GM21529 (cell line): ENCODE data around the gene FAM193B.
"Not testable (repeated sequence)": the region's sequence is repeated elsewhere in the genome, so short reads cannot be mapped to it uniquely, and the experiment has no call there.

Experiments used
- ATAC-seq: cut with Tn5 transposase; IDR thresholded peaks from one replicate; pipeline ENCODE4 v1.9.1; 2021; ENCODE audit not compliant: unreplicated experiment

The FAM193B gene

DNA sequence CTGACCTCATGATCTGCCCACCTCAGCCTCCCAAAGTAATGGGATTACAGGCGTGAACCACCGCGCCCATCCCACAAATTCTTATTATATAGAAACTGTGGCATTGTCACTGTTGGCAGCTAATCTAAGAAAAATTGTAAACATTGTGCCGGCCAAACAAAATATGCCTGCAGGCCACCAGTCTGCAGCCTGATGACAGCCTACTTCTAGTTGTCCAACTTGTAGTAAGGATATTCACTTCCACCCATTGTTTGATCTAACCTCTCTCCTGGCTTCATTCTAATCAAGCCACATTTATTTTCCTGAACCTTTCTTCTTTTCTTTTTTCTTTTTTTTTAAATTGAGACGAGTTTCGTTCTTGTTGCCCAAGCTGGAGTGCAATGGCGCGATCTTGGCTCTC, 24.0 kb upstream of the FAM193B start:
- no peak for ATAC-seq

DNA sequence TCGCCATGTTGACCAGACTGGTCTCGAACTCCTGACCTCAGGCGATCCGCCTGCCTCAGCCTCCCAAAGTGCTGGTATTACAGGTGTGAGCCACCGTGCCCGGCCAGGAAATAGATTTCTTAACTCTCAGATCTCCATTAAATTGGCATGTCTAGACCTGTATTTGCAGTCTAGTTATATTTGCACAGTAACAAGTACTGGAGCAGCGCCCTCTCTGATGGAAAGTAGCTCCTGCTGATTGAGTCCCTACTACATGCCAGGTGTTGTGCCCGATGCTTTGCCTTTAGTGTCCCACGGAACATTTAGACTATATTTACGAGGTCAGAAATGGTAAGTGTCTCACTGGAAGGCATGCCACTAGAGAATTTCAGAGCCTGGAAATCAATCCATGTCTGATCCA, 21.8 kb upstream of the FAM193B start:
- ATAC-seq: no peak

DNA sequence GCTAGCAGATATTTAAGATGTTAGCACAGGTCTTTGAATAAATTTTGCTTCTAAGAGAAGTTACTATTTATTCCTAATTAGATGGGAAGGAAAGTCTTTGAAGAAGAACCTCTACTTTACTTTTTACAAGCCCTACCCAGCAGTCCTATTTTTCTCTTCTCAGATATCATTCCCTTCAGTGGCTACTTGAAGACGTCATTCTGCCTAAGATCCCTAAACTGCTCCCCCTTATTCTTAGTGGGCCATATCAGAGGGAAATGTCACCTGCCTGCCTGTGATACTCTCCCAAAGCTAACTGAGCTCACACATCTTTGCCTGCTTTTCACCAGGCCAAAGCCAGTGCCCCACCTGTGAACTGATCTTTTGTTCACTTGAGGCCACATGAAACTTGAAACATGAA, 21.1 kb upstream of the FAM193B start:
- no peak for ATAC-seq

GRCh38 chr5:177569894-177570293, 15.5 kb upstream of the FAM193B start:
- no peak for ATAC-seq

- no peak for ATAC-seq
These were observed 14.0 kb upstream of the FAM193B start for GRCh38 chr5:177568326-177568725.

DNA sequence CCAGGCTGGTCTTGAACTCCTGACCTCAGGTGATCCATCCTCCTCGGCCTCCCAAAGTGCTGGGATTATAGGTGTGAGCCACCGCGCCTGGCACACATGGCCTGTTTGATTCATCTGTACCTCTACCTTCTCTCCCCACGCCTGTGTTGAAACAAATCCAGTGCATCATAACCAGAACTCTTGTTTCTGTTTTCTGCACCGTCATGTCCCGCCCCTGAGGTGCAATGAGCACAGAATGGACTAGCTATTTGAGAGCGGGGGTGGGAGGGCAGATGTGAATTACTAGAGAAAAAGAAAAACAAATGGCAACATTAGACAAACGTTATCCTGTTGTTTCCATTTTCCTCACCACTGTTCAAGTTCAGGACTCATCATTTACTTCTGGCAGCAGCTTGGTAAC, 10.7 kb upstream of the FAM193B start:
- ATAC-seq: no peak

GRCh38 chr5:177559446-177559941, 5.1 kb upstream of the FAM193B start:
- ATAC-seq: not testable (repeated sequence)

DNA sequence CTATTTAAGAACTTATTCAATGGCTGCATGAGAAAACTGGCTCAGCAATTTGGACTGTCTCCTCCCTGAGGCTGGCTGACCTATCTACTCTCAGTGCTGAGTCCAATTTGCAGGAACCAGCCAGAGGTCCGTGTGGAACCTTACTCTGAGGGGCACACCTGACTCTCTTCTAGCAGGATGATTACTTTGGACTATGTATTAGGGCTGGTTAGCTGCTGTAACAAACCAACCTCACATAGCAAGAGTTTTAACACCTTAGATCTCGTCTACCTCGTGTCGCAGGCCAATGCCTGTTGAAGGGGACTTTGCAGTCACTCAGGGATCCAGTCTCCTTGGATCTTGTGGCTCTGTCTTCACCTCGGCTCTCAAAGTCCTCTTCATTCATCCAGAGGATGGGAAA, 3.4 kb upstream of the FAM193B start:
- ATAC-seq: no peak

DNA sequence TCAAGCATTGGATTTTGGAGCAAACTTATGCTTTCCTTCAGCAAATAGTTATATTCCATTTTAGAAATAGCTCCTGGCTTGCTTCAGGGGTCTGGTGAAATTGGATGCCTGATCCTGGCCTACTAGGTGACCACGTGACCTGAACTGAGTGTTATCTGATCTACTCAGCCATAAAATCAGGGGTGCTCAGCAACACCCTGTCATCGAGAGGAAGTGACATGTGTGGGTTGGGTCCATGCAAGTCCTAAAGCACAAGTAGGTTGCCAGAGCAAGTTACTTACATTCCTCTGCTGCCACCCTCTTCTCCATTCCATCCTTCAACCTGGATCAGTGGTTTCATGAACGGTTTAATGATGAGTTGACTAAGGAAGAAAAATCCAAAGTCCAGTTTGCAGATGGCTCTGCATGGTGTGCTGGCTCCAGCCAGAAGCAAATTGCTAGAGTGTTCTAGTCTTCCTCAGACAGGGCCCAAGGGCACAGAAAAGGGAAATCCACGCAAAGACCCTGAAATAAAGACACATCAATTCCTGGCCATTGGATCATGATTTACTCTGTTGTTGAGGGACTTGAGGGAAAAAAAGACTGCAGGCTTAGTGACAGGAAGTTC, 2.8 kb upstream of the FAM193B start:
- ATAC-seq: no peak

GRCh38 chr5:177555665-177556064, 1.3 kb upstream of the FAM193B start:
- ATAC-seq: no peak

GRCh38 chr5:177555228-177555627, 865 bp upstream of the FAM193B start:
- no peak for ATAC-seq

DNA sequence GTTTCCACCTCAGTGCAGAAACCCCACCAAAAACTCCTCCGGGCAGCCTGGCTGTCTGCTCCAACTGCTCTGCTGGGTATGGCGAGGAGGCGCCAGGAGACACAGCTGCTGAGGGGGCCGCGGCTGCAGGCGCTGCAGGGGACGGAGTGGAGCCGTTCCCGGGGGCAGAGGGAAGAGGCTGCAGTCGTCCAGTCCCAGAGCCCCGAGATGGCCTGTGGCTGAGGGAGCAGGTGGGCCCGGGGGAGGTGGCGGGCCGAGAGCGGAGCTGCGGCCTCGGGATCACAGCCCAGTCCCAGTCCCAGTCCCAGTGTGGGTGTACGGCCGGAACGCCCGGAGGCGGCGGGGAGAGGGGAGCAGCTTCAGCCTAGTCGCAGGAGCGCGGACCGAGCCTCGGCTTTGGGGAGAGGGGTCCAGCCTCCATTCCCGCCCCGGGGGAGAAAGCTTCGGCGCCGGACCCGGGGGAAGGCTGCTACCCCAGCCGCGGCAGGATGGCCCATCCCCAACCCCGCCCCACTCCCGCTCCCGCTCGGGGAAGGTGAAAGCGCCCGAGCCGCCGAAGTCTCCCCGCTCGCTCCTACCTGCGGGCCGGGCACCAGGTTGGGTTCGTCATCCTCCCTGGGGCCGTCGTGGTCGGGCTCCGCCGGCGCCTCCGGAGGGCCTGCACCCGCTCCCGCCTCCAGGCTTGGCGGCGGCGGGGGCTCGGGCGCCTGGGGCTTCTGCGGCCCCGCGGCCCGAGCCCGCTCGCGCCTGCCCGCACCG, 513 bp downstream of the FAM193B start:
- ATAC-seq: peak; percentile 46

- ATAC-seq: no peak
These were observed 1.4 kb downstream of the FAM193B start for GRCh38 chr5:177552839-177553455.

GRCh38 chr5:177550122-177550521, 4.2 kb downstream of the FAM193B start:
- no peak for ATAC-seq

GRCh38 chr5:177548495-177548894, 5.9 kb downstream of the FAM193B start:
- no peak for ATAC-seq

GRCh38 chr5:177547736-177548135, 6.6 kb downstream of the FAM193B start:
- no peak for ATAC-seq

DNA sequence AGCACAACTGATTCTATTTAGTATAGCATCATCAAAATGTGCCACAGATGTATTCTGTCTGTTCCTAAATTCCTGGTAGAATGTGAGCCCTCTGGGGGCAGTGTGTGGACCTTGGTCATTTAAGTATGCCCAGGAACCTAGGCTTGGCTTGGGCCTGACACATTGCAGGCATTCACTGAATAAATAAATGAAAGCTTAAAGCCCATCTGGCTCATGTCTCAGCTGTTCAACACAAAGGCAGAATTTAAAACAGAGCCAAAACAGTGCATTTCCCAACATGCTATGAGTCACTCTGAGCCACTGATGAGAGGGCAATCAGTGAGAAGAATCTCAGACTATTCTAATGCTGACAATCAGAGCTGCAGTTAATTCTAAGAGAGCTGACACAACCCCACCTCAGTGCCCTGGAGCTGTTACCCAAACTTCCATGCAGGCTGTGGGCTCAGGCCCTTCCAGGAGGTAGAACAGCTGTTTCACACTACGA, 8.1 kb downstream of the FAM193B start:
- ATAC-seq: no peak

DNA sequence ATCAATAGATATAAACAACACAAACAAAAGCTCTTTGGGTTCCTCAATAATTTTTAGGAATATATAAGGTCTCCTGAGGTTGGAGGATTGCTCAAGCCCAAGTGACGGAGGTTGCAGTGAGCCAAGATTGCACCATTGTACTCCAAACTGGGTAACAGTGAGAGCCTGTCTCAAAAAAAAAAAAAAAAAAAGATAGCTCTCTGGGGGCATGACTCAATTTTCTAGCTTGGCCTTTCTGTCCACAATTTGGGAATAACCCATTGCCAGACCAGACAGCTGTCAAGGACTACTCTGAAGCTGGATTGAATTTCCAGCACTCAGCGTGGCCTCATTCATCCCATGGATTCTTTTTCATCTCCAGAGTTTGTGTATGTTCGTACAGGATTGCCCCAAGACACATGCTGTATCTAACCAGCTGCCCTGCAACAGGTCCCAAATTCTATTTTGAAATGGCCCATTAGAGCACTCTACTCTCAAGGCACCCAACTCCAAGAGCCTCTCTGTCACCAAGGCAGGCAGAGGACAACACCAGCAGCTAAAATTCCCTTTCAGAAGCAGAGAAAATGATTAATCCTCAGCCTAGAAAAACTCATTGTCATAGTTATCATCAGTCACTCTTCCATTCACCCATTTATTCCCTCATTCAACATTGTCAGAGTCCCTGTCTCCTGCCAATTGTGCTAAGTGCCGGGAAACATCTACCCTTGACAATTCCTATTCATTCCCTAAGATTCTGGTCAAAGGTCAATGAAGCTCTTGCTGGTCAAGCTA, 8.7 kb downstream of the FAM193B start:
- ATAC-seq: no peak

DNA sequence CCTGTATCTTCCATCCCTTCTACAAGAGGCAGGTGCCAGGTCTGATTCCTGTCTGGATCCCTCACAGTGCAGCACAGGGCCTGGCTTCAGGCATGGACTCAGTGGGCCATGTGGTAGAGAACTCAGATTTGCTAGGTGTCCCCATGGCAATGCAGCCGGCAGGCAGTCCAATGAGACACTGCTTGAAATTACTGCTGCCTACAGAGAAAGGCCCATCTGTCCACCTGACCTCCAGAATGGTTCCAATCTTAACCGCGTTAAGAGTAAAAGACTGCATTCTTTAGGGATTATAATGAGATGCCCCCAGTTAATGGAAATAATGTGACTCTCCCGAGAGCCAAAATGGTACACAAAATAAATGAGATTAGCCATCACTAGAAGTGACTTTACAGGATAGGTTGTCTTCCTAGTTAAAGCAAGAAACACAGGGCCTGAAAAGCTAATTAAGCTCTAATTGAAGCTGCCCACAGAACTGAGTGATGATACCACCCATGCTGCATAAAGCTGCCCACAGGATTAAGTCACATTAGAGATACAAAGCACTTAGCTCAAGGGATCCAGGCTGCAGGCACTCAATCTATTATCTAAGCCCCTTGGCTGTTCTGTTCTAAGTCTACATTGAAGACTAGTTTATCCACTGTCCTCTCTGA, 11.4 kb downstream of the FAM193B start:
- no peak for ATAC-seq

GRCh38 chr5:177540438-177540837, 13.9 kb downstream of the FAM193B start:
- no peak for ATAC-seq

GRCh38 chr5:177539411-177539810, 15.0 kb downstream of the FAM193B start:
- ATAC-seq: no peak
